Transverse colon (tissue), 4 donors: ENCODE data around the gene CIPC.

Source experiments
- EP300 ChIP-seq: sonication (generic); formaldehyde crosslinking; IDR thresholded peaks from one replicate; pipeline ENCODE4 v1.6.1; 2017; ENCODE audit warnings: antibody characterized with exemption, low read depth
- POLR2AphosphoS5 ChIP-seq, 3 donors: sonication (generic); formaldehyde crosslinking; IDR thresholded peaks; one replicate each; pipeline ENCODE4 v1.6.1; 2016; ENCODE audit warnings: antibody characterized with exemption in 3 of 3
- TF ChIP-seq, protein P1 (sequence below), 5 experiments: fragments of 200-600 bp in 3 of 5; fragments of 450-650 bp in 2 of 5; sonication (generic) in 3 of 5; IDR thresholded peaks; 1 replicate in 2 of 5; 2 replicates in 3 of 5; pipeline ENCODE4 v1.5.1; 2016 to 2017; ENCODE audit warnings: antibody characterized with exemption in 5 of 5, inconsistent platforms in 3 of 5, mild to moderate bottlenecking in 2 of 5, moderate library complexity in 1 of 5

GRCh38 chr14:77142005-77142800 is 44.1 kb downstream of the CIPC start:
- TF ChIP-seq, protein P1, sequence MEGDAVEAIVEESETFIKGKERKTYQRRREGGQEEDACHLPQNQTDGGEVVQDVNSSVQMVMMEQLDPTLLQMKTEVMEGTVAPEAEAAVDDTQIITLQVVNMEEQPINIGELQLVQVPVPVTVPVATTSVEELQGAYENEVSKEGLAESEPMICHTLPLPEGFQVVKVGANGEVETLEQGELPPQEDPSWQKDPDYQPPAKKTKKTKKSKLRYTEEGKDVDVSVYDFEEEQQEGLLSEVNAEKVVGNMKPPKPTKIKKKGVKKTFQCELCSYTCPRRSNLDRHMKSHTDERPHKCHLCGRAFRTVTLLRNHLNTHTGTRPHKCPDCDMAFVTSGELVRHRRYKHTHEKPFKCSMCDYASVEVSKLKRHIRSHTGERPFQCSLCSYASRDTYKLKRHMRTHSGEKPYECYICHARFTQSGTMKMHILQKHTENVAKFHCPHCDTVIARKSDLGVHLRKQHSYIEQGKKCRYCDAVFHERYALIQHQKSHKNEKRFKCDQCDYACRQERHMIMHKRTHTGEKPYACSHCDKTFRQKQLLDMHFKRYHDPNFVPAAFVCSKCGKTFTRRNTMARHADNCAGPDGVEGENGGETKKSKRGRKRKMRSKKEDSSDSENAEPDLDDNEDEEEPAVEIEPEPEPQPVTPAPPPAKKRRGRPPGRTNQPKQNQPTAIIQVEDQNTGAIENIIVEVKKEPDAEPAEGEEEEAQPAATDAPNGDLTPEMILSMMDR (IDR thresholded peaks at IDR 0.05) = no peak
- TF ChIP-seq POLR2AphosphoS5 (IDR thresholded peaks at IDR 0.05) = no peak
- TF ChIP-seq EP300 = no peak
